GM12878 (cell line): ENCODE data around the gene RPS6KL1. TPM values are rescaled to one million over a fixed set of nuclear protein-coding genes. Genes with fewer than 3 reads are reported as not detected.

Experiments
- ATAC-seq: fragments of 200-7000 bp; cut with Tn5 transposase; 3 replicates; pipeline ENCODE4 v1.9.1; 2020; ENCODE audit warnings: mild to moderate bottlenecking, moderate library complexity
- BruUV-seq: library from RNA; stranded (reverse); fragments of 400-500 nt; replicated peaks from 2 replicates; lab custom pipeline; 2021; lab: Mats Ljungman, UMichigan
- CTCF ChIA-PET: fragments of 300-600 bp; sonication (Branson Sonifier 250); formaldehyde crosslinking; extraction: SDS; loops from one replicate; lab custom pipeline; 2021; ENCODE audit warnings: inconsistent platforms; lab: Yijun Ruan, JAX
- POLR2A ChIA-PET: fragments of 350-600 bp; formaldehyde crosslinking; extraction: SDS; loops from one replicate; lab custom pipeline; 2021; ENCODE audit warnings: inconsistent platforms; lab: Charles Lee
- RAD21 ChIA-PET: fragments of 300-600 bp; sonication (Branson Sonifier 250); formaldehyde crosslinking; loops from one replicate; lab custom pipeline; 2023; ENCODE audit warnings: antibody characterized with exemption; ENCODE audit not compliant: unreplicated experiment; lab: Charles Lee
- SMC1A ChIA-PET: fragments of 300-600 bp; sonication (Branson Sonifier 250); formaldehyde crosslinking; loops from one replicate; lab custom pipeline; 2023; ENCODE audit not compliant: unreplicated experiment, uncharacterized antibody; lab: Charles Lee
- DNase-seq: peaks from one replicate; pipeline ENCODE4 v3.0.0-alpha.2; 2011; ENCODE audit warnings: low read depth, low spot score
- FAIRE-seq: peaks from 3 replicates; lab custom pipeline; 2011; peaks lifted over from hg19 to GRCh38; lab: Jason Lieb, UNC
- H2AFZ ChIP-seq: 2 replicates; pipeline ENCODE4 v1.6.0; 2011; ENCODE audit warnings: low read depth, low read length, control low read depth; ENCODE audit not compliant: control insufficient read depth
- H3K27ac ChIP-seq: 2 replicates; pipeline ENCODE4 v1.5.1; 2011; ENCODE audit warnings: control low read depth; ENCODE audit not compliant: control insufficient read depth, insufficient read depth
- H3K27me3 ChIP-seq, 2 experiments: replicated peaks in 1 of 2; 2 replicates each; pipeline versions ENCODE4 v1.6.0 to v1.6.1; 2011; ENCODE audit warnings: low read length in 1 of 2; ENCODE audit not compliant: control insufficient read depth in 2 of 2, insufficient read depth in 2 of 2
- H3K36me3 ChIP-seq, 2 experiments: 2 replicates each; pipeline ENCODE4 v1.5.1; 2011; ENCODE audit warnings: low read length in 1 of 2; ENCODE audit not compliant: control insufficient read depth in 2 of 2, insufficient read depth in 2 of 2
- H3K4me1 ChIP-seq: 2 replicates; pipeline ENCODE4 v1.6.1; 2011; ENCODE audit warnings: mild to moderate bottlenecking, low read length, moderate library complexity, mixed read lengths; ENCODE audit not compliant: control insufficient read depth, insufficient read depth
- H3K4me2 ChIP-seq: 2 replicates; pipeline ENCODE4 v1.6.0; 2011; ENCODE audit warnings: control low read depth; ENCODE audit not compliant: control insufficient read depth, insufficient read depth
- H3K4me3 ChIP-seq: fragments of 200-600 bp; sonication (generic); 2 replicates; pipeline ENCODE4 v1.5.1; 2016
- H3K79me2 ChIP-seq: 2 replicates; pipeline ENCODE4 v1.6.0; 2011; ENCODE audit warnings: low read length; ENCODE audit not compliant: control insufficient read depth, insufficient read depth
- H3K9ac ChIP-seq: 2 replicates; pipeline ENCODE4 v1.8.0; 2011; ENCODE audit warnings: low read length, control low read depth, mixed read lengths; ENCODE audit not compliant: control insufficient read depth, insufficient read depth
- H3K9me3 ChIP-seq: replicated peaks from 3 replicates; pipeline ENCODE4 v1.5.1; 2011; ENCODE audit warnings: mild to moderate bottlenecking, low read length; ENCODE audit not compliant: control insufficient read depth, insufficient read depth
- H4K20me1 ChIP-seq: 2 replicates; pipeline ENCODE4 v1.6.0; 2011; ENCODE audit not compliant: control insufficient read depth, insufficient read depth
- EGR1 ChIP-seq, 2 experiments: IDR thresholded peaks; 1 replicate in 1 of 2; 2 replicates in 1 of 2; pipeline ENCODE4 v1.6.1; 2011 to 2012; ENCODE audit warnings: low read depth in 2 of 2, low read length in 2 of 2, borderline replicate concordance in 1 of 2, mild to moderate bottlenecking in 1 of 2, moderate library complexity in 1 of 2
- WGBS: methylation state at CpG from one replicate; pipeline ENCODE4 v1.1.6; 2016; ENCODE audit warnings: low lambda C conversion rate; ENCODE audit not compliant: insufficient replicate concordance, insufficient coverage; ENCODE audit errors: missing lambda C conversion rate; 5-methylcytosine and 5-hydroxymethylcytosine counted together
- in situ Hi-C: fragments of 300-500 bp; cut with MboI; formaldehyde crosslinking; loops from 9 replicates; pipeline ENCODE4 v1.14.3; 2018; ENCODE audit warnings: mixed read lengths
- intact Hi-C: fragments of 100-400 bp; cut with micrococcal nuclease; formaldehyde crosslinking; loops from one replicate; pipeline ENCODE4 v1.14.2; 2022; ENCODE audit not compliant: unreplicated experiment
- polyA plus RNA-seq, 11 experiments: library from polyadenylated mRNA; depleted of rRNA in 4 of 11; unstranded in 6 of 11; stranded (reverse) in 5 of 11; fragments of >200 nt; fragmentation: Nextera tagmentation in 4 of 11; fragmentation: Illumina TruSeq in 1 of 11; extraction: Ambion mirVana in 4 of 11; extraction: Trizol in 1 of 11; gene quantifications; 1 replicate in 1 of 11; 2 replicates in 10 of 11; pipeline versions ENCODE4 v1.2.1 to v1.2.3, GENCODE V29; 2011 to 2016; ENCODE audit warnings: inconsistent platforms in 2 of 11, missing spikeins in 2 of 11, low read depth in 1 of 11
- total RNA-seq, 4 experiments: library from RNA; depleted of rRNA in 3 of 4; stranded (reverse); fragments of >200 nt in 3 of 4; fragmentation: Illumina TruSeq in 1 of 4; extraction: Trizol in 1 of 4; gene quantifications; 2 replicates each; pipeline versions ENCODE4 v1.2.1 to v1.2.3, GENCODE V29; 2013 to 2021
- TF ChIP-seq, protein P1 (sequence below): IDR thresholded peaks from 2 replicates; pipeline ENCODE4 v1.6.1; 2011; ENCODE audit warnings: low read depth, mild to moderate bottlenecking, low read length, moderate library complexity, borderline replicate concordance; ENCODE audit errors: extremely low read depth

The RPS6KL1 gene
- total and polyA plus RNA-seq, 10 of the 15 experiments (the other 5 are each of a cell fraction or from before 2014, with no cell fraction given): 0.04 to 4.2 (median 2.0) TPM

- TF ChIP-seq, protein P1, sequence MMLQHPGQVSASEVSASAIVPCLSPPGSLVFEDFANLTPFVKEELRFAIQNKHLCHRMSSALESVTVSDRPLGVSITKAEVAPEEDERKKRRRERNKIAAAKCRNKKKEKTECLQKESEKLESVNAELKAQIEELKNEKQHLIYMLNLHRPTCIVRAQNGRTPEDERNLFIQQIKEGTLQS: no peak
Measured at GRCh38 chr14:74965486-74966153, 42.6 kb upstream of the RPS6KL1 start (continued).

DNA sequence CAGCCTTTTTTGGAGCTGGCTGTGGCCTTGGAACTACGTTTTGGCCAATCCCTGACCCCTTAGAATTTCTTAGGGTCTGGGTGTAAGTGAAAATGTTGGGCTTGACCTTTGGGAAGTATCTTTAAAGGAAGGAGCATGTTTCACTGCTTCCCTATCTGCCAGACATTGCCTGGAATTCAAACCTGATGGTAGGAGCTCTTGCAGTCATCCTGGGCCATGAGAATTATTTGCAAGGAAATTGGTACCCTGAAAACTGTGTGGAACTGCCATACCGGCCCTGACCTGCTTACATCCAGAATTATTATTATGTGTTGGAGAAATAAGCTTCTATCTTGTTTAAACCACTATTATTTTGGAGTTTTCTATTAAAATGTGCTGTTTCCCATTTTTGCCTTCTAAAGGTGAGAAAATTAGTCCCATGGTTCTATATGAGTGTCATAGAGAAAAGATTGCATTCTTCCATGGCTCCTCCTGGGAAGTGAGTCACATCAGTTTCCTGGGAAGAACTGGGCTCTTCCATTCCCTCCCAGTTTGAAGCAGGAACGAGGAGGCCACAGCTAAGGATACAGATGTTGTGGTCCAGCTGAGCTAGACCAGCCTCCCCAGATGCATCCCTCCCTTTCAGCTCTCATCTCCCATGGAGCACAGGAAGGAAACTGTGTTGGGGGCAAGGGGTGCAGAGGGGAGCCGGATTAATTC lies 41.9 kb upstream of the RPS6KL1 start:
- no TSS peak for BruUV-seq
- in situ Hi-C loops: no loop called here
- Histone ChIP-seq H3K27me3 (no peaks in the 10 kb centered on the region), H4K20me1 (no peaks in the 10 kb centered on the region), H2AFZ (no peak overlapping the region), H3K4me1 (peaks cover 14% of the 10 kb centered on the region), H3K36me3 (no peaks in the 10 kb centered on the region), H3K79me2 (no peaks in the 10 kb centered on the region), H3K4me3 (no peak overlapping the region), H3K9ac (no peak overlapping the region), H3K9me3 (no peaks in the 10 kb centered on the region), H3K4me2 (no peak overlapping the region), H3K27ac (no peak overlapping the region)
- SMC1A ChIA-PET: interaction anchor here (1.0 to 1.3 kb wide), 2 partner anchors 11 to 18 kb away, joined by 3 to 4 read pairs; no protein-coding TSS in a partner anchor
- 10% methylated on average over 4 of the region's 4 CpGs for WGBS
- no peak for TF ChIP-seq EGR1 (IDR thresholded peaks at IDR 0.05; ENCODE audit: borderline replicate concordance in 1 of 2, low read depth in 2 of 2, low read length in 2 of 2)
- FAIRE-seq (no peak), DNase-seq (no peak), ATAC-seq (no peak)
- RAD21 ChIA-PET: interaction anchor here (0.8 to 1.9 kb wide), 2 partner anchors 15 to 124 kb away, joined by 3 to 12 read pairs; no protein-coding TSS in a partner anchor
- CTCF ChIA-PET: interaction anchor here (0.8 to 8.6 kb wide), 5 partner anchors 18 to 126 kb away, joined by 3 to 61 read pairs (median 4); no protein-coding TSS in a partner anchor
- POLR2A ChIA-PET: no interaction called here
- intact Hi-C loops: no loop called here
